ENCODE measurements around the gene NRF1. TPM values are rescaled to one million over a fixed set of nuclear protein-coding genes. Genes with fewer than 3 reads are reported as not detected.

NRF1 gene
- total and polyA plus RNA-seq, 2 of the 8 experiments (the other 6 are each of a cell fraction or from before 2014, with no cell fraction given) = 18.2 to 21.4 TPM

DNA sequence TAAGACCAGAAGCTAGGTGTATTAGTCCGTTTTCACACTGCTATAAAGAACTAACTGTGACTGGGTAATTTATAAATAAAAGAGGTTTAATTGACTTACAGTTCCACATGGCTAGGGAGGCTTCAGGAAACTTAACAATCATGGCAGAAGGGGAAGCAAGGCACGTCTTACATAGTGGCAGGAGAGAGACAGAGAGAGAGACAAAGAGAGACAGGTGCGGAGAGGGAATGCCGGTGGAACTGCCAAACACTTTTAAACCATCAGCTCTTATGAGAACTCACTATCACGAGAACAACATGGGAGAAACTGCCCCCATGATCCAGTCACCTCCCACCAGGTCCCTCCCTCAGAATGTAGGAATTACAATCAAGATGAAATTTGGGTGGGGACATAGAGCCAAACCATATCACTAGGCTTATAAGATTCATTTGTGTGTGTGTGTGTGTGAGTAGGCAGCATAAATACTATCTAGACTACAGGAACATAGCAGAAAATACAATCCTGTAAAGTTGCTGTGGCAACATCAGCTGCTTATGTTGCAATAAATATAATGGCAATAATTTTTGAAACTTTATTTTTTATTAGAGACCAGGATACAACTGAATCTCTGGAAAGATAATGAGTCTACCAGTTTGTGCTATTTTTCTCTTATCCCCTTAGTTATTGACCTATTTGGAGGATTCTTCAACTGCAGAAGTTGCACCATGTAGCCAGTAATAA lies 77.1 kb downstream of the NRF1 start:
- H3K4me3 ChIP-seq (ENCODE audit: extremely low read depth in 1 of 4, insufficient read depth in 2 of 4, low read depth in 3 of 4, low read length in 4 of 4) = no peak overlapping the region
- H3K36me3 ChIP-seq (ENCODE audit: control insufficient read depth in 2 of 4, insufficient read depth in 4 of 4, low read length in 3 of 4) = peaks cover 0 to 16% (median 6%) of the 10 kb centered on the region in 4 experiments; a peak in 4 of 8 replicates
- H3K79me2 ChIP-seq (ENCODE audit: control insufficient read depth in 1 of 2, insufficient read depth in 2 of 2, low read length in 2 of 2) = no peaks in the 10 kb centered on the region; a peak in 1 of 4 replicates
- H2BK15ac ChIP-seq (ENCODE audit: low read length) = no peak overlapping the region
- H3K14ac ChIP-seq (ENCODE audit: insufficient read length) = no peak overlapping the region
- POLR2A ChIA-PET (ENCODE audit: partially characterized antibody) = interaction anchor here (1.7 kb wide), 1 partner anchor 13 kb away, joined by 4 read pairs; no protein-coding TSS in a partner anchor
- H2AFZ ChIP-seq (ENCODE audit: low read length) = no peak overlapping the region
- no peaks in the 10 kb centered on the region for H3K4me1 ChIP-seq (replicated peaks in 1 of 4; ENCODE audit: control insufficient read depth in 3 of 4, insufficient read depth in 4 of 4, low read length in 3 of 4)
- no peaks in the 10 kb centered on the region; the same call in 1 of the 2 replicates for H3K79me1 ChIP-seq (ENCODE audit: low read depth, low read length)
- no peak overlapping the region for H2BK12ac ChIP-seq (ENCODE audit: low read depth, low read length)
- CTCF ChIA-PET (ENCODE audit: partially characterized antibody) = interaction anchor here (0.5 to 1.4 kb wide), 3 partner anchors 33 to 136 kb away, joined by 3 read pairs; no protein-coding TSS in a partner anchor
- DNase-seq (ENCODE audit: low read depth in 1 of 2, low spot score in 2 of 2) = no peak
- H2BK5ac ChIP-seq (ENCODE audit: low read depth, low read length) = no peak overlapping the region
- no peak overlapping the region for H3K23ac ChIP-seq (ENCODE audit: insufficient read length)
- H3K4me2 ChIP-seq (ENCODE audit: insufficient read depth in 1 of 2, low read depth in 2 of 2, low read length in 2 of 2) = no peak overlapping the region
- no peak overlapping the region for H4K91ac ChIP-seq (replicated peaks; ENCODE audit: insufficient read length, low read length)
- no peak overlapping the region for H3K27ac ChIP-seq (ENCODE audit: low read depth, low read length)
- no peak overlapping the region for H3K18ac ChIP-seq (ENCODE audit: extremely low read depth, low read length)
- H2BK120ac ChIP-seq (replicated peaks; ENCODE audit: low read depth, low read length) = no peak overlapping the region
- no peak overlapping the region for H3K9ac ChIP-seq (replicated peaks in 1 of 4; ENCODE audit: extremely low read depth in 1 of 4, low read depth in 3 of 4, low read length in 3 of 4)
- no peak overlapping the region for H4K8ac ChIP-seq (ENCODE audit: extremely low read depth, insufficient read depth, low read length)
- no peaks in the 10 kb centered on the region for H3K9me3 ChIP-seq (ENCODE audit: insufficient read depth in 2 of 2, low read depth in 1 of 2, low read length in 1 of 2)
- no peak overlapping the region for H2BK20ac ChIP-seq (ENCODE audit: low read length)
- no peaks in the 10 kb centered on the region for H4K20me1 ChIP-seq (replicated peaks in 1 of 2; ENCODE audit: control insufficient read depth in 1 of 2, insufficient read depth in 2 of 2, low read length in 2 of 2)
- H3K27me3 ChIP-seq (replicated peaks in 1 of 4; ENCODE audit: control insufficient read depth in 3 of 4, extremely low read depth in 1 of 4, insufficient read depth in 3 of 4, low read length in 3 of 4) = no peaks in the 10 kb centered on the region
- no peak overlapping the region for H3K4ac ChIP-seq (replicated peaks; ENCODE audit: insufficient read length, low read depth, low read length)
- H4K5ac ChIP-seq (ENCODE audit: insufficient read length, low read depth, low read length) = no peak overlapping the region
- 87% methylated on average over 5 of the region's 5 CpGs; no CpG with 5 or more reads in 1 of the 2 experiments for WGBS, 2 experiments (ENCODE audit: extremely low coverage in 1 of 2, insufficient coverage in 1 of 2, insufficient read length in 1 of 2, insufficient replicate concordance in 2 of 2, low coverage in 1 of 2, low lambda C conversion rate in 2 of 2, missing lambda C conversion rate in 1 of 2)
- H3K23me2 ChIP-seq (ENCODE audit: low read depth, low read length) = no peaks in the 10 kb centered on the region
- H3K56ac ChIP-seq (replicated peaks; ENCODE audit: insufficient read length, low read depth, low read length) = no peak overlapping the region
- FAIRE-seq = no peak
- H2AK5ac ChIP-seq (ENCODE audit: low read depth, low read length) = no peak overlapping the region
- TF ChIP-seq CHD2 (IDR thresholded peaks at IDR 0.05; ENCODE audit: low read length) (no peak), JUN (IDR thresholded peaks at IDR 0.05; ENCODE audit: low read depth, low read length) (no peak), SIN3A (conservative IDR thresholded peaks at IDR 0.05 in 1 of 2, IDR thresholded peaks at IDR 0.05 in 1 of 2; ENCODE audit: low read depth in 1 of 2, low read length in 2 of 2) (no peak), SUZ12 (IDR thresholded peaks at IDR 0.05; ENCODE audit: low read length) (no peak), SP1 (IDR thresholded peaks at IDR 0.05; ENCODE audit: low read depth, low read length) (no peak), KDM5A (IDR thresholded peaks at IDR 0.05; ENCODE audit: low read length) (no peak), TCF12 (IDR thresholded peaks at IDR 0.05; ENCODE audit: low read depth, low read length) (no peak), EP300 (IDR thresholded peaks at IDR 0.05; ENCODE audit: borderline replicate concordance in 1 of 2, low read depth in 2 of 2, low read length in 2 of 2) (no peak), CBX5 (IDR thresholded peaks at IDR 0.05; ENCODE audit: low read depth, low read length) (no peak), SAP30 (IDR thresholded peaks at IDR 0.05; ENCODE audit: insufficient read depth, insufficient replicate concordance, low read length) (no peak)
